Liver (tissue), 3 donors: ENCODE data around the gene PATJ.

Experiments used
- EGR1 ChIP-seq, 2 donors: IDR thresholded peaks; 2 replicates each; pipeline ENCODE4 v1.6.1; 2016 to 2018; ENCODE audit warnings: antibody characterized with exemption in 2 of 2, low read depth in 2 of 2
- GABPA ChIP-seq, 2 donors: IDR thresholded peaks in 1 of 2; conservative IDR thresholded peaks in 1 of 2; 2 replicates each; pipeline ENCODE4 v1.6.1; 2016; ENCODE audit warnings: antibody characterized with exemption in 2 of 2, mild to moderate bottlenecking in 1 of 2, moderate library complexity in 1 of 2
- NR2F2 ChIP-seq: IDR thresholded peaks from 2 replicates; pipeline ENCODE4 v1.6.1; 2016; ENCODE audit warnings: antibody characterized with exemption
- RAD21 ChIP-seq, 2 donors: IDR thresholded peaks; 2 replicates each; pipeline ENCODE4 v1.6.1; 2016; ENCODE audit warnings: antibody characterized with exemption in 2 of 2, mild to moderate bottlenecking in 2 of 2
- YY1 ChIP-seq: IDR thresholded peaks from 2 replicates; pipeline ENCODE4 v1.6.1; 2016; ENCODE audit warnings: antibody characterized with exemption, mild to moderate bottlenecking
- ZBTB33 ChIP-seq: IDR thresholded peaks from 2 replicates; pipeline ENCODE4 v1.6.1; 2016; ENCODE audit warnings: antibody characterized with exemption
- TF ChIP-seq, protein P1 (sequence below): fragments of 150-350 bp; IDR thresholded peaks from 2 replicates; pipeline ENCODE4 v1.5.1; 2017; ENCODE audit warnings: improper control_type of control experiment, low read depth, low read length; ENCODE audit not compliant: missing input control
- TF ChIP-seq, protein P2 (sequence below): IDR thresholded peaks from 2 replicates; pipeline ENCODE4 v1.6.1; 2016; ENCODE audit warnings: antibody characterized with exemption, mild to moderate bottlenecking
- TF ChIP-seq, protein P3 (sequence below): IDR thresholded peaks from 2 replicates; pipeline ENCODE4 v1.6.1; 2016; ENCODE audit warnings: antibody characterized with exemption
- donor health status: healthy.
- donor health status: healthy.

GRCh38 chr1:61921435-61921834, 179.2 kb downstream of the PATJ start:
- TF ChIP-seq, protein P1, sequence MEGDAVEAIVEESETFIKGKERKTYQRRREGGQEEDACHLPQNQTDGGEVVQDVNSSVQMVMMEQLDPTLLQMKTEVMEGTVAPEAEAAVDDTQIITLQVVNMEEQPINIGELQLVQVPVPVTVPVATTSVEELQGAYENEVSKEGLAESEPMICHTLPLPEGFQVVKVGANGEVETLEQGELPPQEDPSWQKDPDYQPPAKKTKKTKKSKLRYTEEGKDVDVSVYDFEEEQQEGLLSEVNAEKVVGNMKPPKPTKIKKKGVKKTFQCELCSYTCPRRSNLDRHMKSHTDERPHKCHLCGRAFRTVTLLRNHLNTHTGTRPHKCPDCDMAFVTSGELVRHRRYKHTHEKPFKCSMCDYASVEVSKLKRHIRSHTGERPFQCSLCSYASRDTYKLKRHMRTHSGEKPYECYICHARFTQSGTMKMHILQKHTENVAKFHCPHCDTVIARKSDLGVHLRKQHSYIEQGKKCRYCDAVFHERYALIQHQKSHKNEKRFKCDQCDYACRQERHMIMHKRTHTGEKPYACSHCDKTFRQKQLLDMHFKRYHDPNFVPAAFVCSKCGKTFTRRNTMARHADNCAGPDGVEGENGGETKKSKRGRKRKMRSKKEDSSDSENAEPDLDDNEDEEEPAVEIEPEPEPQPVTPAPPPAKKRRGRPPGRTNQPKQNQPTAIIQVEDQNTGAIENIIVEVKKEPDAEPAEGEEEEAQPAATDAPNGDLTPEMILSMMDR: no peak
- no peak for TF ChIP-seq EGR1 (IDR thresholded peaks at IDR 0.05; ENCODE audit: low read depth in 2 of 2)
- no peak for TF ChIP-seq RAD21 (IDR thresholded peaks at IDR 0.05)
- no peak for TF ChIP-seq ZBTB33
- no peak for TF ChIP-seq NR2F2
- TF ChIP-seq YY1: no peak
- TF ChIP-seq GABPA (IDR thresholded peaks at IDR 0.05 in 1 of 2, conservative IDR thresholded peaks at IDR 0.05 in 1 of 2): no peak
- TF ChIP-seq, protein P2, sequence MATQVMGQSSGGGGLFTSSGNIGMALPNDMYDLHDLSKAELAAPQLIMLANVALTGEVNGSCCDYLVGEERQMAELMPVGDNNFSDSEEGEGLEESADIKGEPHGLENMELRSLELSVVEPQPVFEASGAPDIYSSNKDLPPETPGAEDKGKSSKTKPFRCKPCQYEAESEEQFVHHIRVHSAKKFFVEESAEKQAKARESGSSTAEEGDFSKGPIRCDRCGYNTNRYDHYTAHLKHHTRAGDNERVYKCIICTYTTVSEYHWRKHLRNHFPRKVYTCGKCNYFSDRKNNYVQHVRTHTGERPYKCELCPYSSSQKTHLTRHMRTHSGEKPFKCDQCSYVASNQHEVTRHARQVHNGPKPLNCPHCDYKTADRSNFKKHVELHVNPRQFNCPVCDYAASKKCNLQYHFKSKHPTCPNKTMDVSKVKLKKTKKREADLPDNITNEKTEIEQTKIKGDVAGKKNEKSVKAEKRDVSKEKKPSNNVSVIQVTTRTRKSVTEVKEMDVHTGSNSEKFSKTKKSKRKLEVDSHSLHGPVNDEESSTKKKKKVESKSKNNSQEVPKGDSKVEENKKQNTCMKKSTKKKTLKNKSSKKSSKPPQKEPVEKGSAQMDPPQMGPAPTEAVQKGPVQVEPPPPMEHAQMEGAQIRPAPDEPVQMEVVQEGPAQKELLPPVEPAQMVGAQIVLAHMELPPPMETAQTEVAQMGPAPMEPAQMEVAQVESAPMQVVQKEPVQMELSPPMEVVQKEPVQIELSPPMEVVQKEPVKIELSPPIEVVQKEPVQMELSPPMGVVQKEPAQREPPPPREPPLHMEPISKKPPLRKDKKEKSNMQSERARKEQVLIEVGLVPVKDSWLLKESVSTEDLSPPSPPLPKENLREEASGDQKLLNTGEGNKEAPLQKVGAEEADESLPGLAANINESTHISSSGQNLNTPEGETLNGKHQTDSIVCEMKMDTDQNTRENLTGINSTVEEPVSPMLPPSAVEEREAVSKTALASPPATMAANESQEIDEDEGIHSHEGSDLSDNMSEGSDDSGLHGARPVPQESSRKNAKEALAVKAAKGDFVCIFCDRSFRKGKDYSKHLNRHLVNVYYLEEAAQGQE: no peak
- TF ChIP-seq, protein P3, sequence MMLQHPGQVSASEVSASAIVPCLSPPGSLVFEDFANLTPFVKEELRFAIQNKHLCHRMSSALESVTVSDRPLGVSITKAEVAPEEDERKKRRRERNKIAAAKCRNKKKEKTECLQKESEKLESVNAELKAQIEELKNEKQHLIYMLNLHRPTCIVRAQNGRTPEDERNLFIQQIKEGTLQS: no peak
